Hematopoietic multipotent progenitor cell treated with erythropoietin and hydrocortisone succinate and interleukin-3 and kit ligand, for 6 days (in vitro differentiated cells): ENCODE results near the gene FAM20C.

ENCODE experiments used
- DNase-seq: peaks from one replicate; pipeline ENCODE4 v3.0.0-alpha.2; 2015

Gene FAM20C

DNA sequence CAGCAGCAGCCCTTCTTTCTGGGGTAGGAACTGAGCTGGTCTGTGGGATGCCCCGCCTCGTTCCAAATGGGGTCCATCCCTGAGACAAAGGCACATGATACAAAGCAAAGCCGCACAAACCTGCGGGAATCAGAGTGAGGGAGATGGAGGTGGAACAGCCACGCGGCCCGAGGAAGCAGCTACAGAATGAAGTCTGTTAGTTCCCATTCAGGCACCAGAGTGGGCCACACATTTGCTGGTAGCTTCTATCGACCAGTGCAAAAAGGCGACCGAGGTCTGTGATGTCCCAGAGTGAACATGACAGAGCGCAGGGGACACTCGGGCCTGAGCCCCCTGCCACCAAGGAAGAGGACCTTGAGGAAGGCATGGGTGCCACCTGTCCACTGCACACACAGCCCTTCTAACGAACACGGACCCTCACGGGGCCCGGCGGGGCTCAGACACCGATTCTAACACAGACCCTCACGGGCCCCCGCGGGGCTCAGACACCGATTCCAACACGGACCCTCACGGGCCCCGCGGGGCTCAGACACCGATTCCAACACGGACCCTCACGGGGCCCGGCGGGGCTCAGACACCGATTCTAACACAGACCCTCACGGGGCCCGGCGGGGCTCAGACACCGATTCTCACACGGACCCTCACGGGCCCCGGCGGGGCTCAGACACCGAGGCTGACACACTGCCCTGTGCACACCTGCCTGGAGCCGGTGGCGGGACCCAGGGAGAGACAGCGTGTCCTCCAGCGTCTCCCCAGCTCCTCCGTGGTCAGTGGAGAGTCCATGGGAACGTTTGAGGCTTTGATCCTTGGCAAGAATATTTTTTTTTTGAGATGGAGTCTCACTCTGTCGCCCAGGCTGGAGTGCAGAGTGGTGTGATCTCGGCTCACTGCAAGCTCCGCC lies 32.8 kb upstream of the FAM20C start:
- no peak for DNase-seq

DNA sequence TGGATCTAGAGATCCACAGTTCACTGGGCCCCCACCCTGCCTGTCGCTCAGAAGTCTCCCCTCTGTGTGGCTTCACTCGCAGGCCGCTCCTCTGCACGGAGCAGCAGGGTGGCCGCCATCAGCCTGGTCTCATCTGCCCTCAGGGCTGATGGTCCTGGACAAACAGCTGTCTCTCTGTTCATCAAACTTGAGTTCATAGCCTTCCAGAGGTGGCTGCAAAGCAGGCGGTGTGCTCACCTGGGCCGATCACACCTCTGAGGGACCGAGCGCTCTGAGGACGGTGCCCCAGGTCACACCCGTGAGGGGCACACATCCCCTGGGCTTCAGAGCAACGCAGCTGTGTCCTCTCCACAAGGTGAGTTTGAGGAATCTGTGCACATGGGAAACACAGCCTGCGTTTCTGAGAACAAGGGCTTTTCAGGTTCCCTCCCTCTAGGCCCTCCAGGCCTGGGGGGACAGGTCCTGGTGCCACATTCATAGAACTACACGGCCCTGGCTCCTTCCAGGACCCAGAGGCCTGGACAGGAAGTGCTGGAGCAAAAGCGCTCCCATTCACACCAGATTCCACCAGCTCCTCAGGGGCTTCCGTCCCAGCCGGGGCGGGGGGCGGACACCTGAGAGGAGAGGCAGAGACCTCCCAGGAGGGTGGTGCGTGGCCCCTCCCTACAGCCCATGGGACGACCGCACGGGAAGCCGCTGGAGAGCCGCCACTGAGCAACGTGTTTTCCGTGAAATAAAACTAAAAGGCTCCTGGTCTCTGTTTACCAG lies 31.2 kb upstream of the FAM20C start:
- DNase-seq: no peak

DNA sequence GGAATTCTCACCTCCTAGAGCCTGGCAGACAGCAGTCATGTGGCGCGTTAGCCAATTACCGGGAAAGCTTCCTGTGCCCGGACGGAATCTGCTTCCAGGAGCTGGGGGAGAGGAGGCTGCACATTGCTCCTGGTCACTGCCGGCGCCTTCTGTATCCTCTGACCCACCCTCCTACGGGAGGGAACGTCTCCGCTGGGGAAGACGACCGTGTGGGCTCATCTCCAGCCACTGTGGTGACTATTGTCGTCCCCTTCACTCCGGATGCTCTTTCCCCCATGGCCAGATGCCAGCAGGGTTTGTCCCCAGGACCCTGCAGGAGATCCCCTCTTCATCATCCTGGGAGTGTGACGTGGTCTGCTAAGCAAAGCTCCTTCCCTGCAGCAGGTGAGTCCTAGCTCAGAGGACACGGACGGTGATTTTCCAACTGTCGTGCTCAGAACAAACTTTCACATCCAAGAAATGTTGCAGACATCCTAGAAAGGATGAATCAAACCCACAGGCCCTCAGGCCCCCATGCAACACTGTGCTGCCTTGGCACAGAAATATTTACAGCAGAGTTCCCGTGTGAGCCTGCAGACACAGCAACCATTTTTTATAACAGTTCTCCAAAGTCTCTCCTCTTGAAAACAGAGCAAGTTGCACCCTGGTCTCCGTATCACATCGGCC lies 29.6 kb upstream of the FAM20C start:
- DNase-seq: no peak

DNA sequence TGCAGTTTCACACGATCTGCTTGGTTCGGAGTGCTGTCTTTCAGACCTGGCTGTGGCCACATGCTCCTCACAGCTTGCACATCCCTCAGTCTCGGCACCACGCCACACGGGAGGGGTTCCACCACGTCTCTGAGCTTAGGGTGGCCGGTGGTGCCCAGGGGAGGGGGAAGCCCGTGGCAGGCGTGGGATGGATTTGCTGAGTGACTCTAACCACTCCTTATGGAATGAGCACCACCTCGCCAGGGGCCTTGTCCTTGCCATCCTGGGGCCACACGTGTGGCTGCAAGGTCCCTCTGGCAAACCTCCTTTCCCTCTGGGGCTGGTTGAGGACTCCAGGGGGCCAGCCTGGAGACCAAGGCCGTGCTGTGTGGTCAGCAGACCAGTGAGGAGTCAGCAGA lies 29.1 kb upstream of the FAM20C start:
- no peak for DNase-seq

DNA sequence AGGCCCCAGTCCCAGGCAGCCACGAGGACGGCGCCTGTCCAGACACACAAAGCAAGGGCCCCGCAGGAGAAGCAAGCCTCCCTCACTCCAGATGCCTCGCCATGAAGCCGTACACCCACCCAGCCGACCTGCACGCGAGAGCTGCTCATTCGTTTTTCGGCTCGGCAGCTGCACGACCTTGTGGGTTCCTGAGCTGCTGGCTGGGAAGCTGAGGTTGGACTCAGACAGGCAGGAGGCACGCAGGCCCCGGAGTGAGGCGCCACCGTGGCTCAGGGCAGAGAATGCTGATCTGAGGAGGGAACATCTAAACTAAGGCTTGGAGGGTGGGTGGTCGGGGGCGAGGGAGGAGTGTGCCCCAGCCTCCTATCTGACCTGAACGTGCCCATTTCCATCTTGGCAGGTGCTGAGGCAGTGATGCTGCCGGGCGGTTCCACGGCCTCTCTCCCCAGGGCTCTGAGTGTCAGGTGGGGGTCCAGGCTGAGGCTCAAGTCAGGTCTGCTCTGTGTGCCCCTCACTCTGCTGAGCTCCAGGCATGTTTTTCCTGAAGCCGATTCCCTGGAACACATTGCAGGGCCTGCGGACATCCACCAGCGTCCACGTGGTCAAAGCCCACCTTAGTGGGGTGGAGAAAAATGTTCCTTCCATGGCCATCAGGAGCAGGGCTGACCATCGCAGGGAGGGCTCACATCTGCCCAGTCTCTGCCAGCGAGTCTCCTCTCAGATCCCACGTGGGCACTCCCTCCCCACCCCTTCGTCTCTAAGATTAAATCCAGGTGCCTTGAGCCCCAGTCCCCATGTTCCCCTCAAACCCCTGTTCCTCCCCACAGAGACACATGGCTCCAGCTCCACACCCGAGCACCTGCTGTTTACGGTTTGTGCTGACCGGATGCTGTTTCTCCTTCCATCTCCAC lies 28.1 kb upstream of the FAM20C start:
- DNase-seq: no peak

DNA sequence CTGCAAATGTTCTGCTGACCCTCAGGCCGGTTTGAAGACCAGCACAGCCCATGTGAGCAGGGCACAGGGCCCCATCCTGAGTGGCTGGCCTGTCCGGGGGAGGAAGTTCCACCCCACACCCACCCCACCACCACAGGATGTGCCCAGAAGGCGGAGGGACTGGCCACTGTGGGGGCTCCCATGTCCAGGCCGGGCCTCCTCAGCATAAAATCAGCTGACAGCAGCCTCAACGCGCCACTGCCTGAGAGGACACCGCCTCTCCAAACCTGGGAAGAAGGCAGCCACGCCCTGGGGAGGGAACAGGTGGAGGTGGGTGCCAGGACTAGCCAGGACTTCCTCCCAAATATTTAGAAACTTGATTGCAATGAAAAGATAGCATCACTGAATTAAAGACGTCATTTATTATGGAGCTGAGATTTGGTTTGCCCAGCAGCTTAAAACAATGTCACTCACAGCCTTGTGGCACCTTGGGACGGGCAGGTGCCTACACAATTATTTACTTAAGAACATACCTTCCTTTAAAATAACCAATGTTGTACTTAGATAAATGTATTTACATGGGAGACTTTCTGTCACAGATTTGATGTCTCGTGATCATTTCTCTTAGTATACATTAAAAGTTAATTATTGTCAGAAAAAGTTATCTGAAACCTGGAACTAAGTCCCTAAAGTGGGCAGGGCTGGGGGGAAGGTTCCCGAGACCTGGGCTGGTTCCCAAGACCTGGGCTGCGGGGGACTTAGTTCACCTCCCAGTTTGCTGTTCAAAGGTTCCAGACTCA lies 27.3 kb upstream of the FAM20C start:
- no peak for DNase-seq

DNA sequence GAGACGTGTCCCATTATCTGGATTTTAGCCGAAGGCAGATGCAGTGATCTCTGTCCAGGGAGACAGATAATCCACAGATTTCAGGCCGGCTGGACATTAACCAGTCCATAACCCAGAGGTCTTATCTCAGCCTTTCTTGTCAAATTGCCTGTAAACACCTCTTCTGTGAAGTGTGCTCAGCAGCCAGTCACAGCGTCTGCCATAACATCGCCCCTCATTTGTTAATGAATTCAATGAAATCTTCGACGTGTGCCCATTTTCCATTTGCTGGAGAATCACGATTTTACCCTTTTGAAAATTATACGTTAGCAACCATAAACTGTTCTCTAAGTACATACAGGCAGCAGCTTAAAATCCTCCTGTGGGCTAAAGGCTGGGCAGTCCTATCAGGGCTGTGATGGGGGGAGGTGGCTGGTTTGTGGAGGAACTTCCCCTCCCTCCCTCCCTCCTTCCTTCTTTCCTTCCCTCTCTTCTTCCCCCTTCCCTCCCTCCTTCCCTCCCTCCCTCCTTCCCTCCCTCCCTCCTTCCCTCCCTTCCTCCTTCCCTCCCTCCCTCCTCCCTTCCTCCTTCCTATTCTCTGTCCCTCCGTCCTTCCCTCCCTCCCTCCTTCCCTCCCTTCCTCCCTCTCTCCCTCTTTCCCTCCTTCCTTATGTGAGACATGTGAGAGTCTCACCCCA lies 26.6 kb upstream of the FAM20C start:
- DNase-seq: no peak

DNA sequence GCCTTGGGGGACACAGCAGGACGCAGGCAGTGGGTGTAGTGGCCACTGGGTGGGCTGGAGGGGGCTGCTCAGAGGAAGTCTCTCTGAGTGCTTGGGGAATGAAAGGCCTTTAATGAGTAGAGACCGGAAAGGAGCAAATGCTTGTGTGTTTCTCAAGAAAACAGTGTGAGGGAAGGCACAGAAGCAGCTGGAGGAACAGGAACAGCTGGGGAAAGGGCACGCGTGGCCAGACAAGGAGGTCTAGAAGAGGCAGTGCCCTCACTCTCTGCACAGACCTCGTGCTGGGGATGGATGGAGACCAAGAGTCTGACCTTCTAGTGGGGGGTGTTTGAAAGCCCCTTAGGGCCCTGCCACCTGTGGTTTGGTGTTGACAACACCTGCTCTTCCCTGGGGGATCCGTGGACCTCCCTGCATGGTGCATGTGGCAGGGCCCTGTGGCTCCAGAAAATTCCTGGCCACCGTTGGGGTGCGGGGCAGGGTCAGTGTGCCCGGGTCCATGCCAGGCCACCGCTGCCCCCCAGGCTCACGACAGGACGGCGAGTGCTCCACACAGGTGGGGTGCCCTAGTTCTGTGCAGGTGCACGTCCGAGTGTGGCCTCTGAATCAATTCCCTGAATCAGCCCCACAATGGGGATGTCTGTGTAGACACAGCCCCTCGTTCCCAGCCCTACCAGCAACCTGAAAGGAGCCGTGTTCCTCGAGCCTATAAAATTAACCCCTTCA lies 25.9 kb upstream of the FAM20C start:
- DNase-seq: no peak

DNA sequence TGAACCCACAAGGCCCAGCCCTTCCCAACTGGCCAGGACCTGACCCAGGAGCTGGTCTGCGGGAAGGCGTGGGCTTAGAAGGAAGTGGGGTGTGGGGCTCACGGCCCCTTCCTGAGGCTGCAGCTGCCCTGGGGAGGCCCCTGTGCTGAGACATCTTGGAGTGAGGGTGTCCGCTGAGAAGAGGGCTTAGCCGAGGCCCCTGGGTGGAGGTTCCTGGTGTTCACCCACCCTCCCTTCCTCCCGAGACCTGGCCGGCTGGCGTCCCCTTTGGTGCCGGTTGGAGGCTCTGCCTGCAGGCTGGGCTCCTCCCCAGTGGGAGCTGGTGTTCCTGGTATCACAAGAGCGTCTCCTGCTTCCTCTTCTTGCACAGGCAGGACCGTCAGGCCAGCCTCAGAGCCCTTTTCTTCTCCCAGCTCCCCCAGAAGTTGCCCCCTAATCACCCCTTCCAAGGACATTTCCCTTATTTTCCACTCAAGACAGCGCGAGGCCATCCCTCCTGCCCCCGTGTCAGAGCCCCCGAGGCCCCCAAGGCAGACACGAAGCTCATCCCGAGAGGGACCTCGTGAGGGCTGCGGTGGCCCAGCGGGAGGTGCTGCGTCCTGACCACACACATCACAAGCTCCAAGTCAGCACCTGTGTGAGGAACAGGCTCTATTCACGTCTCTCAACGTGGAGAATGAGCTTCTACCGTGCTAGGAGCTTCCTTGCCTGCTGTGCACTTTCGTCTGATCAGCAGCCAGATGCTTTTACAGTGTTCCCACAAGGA lies 25.1 kb upstream of the FAM20C start:
- DNase-seq: no peak

DNA sequence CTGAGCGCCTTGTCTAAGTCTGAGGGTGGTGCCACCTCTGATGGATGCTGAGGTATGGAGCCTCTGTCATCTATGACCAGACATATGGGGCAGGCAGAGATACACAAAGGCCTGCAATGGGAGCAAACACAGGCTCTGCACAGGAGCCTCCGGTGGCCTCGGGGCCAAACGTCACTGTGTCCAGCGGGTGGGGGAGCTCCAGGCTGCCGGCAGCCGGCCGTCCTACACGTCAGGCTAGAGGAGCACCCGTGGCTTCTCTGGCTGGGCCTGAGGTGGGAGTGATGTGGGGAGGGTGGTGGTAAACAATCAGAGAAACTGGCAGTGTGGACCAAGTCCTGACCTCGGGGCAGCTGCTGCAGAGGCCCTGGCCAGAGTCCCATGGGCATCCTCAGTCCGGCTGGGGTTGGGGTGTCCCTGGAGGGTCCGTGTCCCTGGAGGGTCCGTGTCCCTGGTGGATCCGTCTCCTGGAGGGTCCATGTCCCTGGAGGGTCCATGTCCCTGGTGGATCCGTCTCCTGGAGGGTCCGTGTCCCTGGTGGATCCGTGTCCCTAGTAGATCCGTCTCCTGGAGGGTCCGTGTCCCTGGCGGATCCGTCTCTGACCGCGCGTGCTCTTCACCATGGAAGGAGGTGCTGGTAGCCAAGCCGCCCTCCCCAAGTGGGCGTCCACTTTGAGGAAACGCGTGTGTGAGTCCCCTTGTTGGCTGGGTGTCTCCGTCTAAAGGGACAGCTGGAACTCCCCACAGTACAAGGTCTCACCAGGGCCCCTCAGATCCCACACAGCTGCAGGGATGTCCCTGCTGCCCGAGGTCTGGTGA lies 24.2 kb upstream of the FAM20C start:
- DNase-seq: no peak

DNA sequence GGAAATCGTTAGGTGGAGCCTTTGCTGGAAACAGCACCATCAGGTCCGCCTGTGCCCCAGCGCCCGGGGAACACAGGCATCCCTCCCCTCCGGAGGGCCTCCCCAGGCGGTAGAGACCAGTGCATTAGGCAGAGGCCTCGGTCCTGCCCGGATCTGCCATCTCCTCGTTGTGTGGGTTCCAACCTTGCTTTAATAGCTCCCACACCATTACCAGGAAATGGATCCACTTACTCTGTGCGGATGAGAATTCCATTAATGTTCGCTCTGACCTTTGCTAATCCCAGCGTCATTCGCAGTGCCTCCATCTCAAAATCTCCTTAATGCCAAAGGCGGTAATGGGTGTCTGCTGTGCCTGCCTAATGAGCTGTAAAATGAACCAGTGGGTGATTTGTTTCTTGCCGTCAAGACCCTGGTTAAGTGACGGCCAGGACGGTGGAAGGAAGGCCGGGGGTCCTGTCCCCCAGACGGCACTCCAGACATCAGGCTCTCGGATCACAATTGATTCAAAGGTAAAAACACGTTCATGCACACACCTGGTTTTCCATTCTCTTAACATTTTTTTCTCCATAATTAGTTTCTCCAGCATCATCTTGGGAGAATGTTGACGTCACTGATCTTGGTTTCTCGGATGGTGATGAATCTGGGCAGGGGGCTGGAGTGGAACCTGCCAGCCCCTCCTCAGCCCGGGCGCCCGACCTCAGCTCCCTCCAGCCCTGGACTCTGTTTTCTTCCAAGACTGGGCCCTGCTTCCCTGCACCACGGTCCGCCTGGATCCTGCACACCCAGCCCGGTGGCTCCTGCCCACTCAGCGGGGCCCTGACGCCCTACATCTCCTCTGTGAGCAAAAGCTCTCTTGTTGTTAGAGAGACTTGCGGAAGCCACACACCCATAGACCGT lies 22.8 kb upstream of the FAM20C start:
- DNase-seq: no peak

DNA sequence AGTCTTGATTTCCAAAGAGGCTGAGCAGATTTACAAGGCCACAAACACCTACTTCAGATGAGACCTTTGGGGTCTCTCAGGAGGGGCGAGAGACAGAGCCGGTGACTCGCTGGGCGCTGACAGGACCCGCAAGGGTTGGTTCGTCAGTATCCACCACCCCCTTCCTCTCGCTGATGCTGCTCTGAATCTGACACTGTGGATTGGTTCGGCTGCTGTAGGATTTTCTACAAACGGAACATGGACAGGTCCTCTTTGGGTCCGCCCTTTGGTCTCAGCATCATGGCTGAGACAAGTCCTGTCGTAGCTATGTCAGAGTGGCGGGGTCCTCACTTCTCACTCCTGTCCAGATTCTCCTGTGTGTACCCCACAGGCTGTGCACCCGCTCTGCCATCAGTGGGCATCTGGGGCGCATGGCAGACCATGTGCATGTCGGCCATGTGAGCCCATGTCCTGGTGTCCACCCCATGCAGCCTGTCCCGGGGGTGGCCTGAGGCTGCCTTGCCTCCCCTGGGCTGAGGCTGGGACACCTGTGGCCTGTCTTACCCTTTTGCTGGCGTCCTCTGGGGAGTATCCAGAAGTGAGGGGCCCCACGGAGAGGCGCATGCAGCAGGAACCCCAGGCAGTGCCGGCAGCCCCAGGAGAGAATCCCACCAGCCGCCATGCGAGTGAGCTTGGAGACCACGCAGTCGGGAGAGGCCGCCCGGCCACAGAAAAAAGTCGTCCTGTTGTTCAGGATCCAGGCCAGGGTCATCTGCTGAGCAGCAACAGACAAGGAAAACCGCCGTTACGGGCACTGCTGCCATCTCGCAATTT lies 21.6 kb upstream of the FAM20C start:
- DNase-seq: no peak

DNA sequence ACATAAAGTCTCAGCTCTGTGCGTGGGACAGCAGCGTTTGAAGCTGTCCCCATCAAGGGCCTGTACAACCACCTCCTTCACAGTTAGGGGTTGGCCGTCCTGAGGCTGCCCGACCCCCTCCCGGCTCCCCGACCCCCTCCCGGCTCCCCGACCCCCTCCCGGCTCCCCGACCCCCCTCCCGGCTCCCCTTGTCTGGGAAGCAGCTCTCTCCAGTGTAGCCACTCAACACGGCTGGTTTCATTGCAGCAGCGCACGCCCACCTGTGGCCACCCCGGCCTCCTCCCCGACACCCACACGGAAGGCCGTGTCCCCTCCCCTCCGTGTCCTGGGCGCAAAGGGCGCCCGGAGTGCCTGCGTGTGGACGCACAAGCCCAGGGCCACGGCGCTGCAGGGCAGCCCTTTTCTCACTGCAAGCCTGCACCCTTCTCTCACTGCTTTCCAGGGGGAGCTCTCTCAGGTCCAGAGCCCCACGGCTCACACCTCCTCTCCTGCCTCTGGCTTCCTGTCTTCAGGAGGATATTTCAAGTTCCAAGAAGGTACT lies 20.9 kb upstream of the FAM20C start:
- no peak for DNase-seq

DNA sequence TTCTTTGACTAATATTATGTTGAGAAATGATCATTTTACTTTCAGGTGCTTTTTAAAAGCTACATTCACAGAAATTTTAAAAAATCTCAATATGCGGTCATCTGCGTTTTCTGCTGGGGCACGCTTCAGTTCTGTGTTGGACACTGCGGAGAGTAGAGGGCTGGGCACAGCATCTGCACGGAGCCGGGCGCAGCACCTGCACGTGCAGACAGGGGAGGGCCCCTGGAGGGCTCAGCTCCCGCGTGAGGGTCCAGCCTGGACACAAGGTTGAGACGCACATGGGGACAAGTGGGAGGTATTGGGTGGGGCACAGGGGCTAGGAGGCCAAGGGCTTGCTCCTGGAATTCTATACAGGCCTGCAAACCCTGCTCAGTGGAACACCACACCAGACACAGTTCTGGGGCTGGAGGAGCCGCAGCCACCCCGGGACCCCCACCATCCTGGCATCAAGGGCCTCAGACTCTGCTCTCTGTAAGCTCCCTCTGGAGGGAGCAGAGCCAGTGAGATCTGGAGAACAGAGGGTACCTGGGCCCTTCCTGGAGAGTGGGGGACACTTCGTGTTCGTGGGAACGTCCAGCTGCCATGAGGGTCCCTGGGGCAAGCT lies 20.4 kb upstream of the FAM20C start:
- DNase-seq: no peak

DNA sequence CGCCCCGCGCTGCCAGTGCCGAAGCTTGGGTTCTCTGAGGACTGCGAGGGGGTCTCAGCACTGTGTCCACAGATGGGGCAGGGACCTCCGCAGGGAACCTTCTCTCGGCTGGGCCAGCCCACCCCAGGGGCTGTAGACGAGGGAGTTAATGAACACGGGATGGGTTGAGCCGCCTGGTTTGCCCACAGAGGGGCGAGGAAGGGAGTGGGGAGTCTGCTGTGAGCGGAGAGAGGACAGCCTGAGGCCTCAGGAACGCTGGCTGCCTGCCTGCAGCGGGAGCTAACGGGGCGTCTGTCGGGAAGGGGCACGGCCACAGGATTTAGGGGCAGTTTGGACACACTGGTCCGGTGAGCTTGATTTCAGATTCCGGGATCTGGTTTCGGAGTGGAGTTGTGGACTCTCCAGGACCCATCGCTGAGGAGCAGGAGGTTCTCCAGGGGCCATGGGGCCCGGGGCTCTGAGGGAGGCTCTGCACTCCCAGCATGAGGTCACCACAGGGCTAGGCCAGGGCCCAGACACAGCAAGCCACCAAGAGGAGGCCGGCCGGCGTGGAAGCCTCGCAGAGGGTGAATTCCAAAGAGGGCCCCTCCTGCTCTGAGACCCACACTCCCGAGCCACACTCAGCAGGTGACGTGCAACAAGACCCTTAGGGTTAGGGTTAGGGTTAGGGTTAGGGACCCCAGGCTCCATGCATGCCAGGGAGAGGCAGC lies 19.0 kb upstream of the FAM20C start:
- no peak for DNase-seq
